GM12873 (cell line): ENCODE measurements around the gene APBB1.

Source experiments
- TF ChIP-seq, protein P1 (sequence below): IDR thresholded peaks from 2 replicates; pipeline ENCODE4 v1.5.1; 2012; ENCODE audit warnings: low read depth, mild to moderate bottlenecking, moderate library complexity, low read length, control low read depth; ENCODE audit not compliant: insufficient read depth; ENCODE audit errors: missing control alignments

APBB1 gene

DNA sequence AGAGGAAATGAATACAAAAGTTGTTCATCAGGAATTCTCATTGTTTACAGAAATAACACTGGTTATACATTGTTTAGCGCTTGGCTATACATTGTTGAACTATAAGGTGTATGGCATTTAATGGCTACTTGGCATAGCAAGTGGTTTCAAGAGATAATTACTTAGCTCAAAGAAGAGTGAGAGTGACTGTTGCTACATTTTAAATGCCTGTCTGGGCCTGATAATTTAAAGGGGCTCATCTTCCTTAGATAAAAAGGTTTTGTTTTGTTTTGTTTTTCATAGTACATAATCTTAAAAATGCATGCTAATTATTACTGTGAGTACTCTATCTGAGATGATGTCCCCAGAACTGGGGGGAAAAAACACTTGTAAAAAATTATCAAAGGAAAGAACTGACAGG, 30.1 kb downstream of the APBB1 start:
- TF ChIP-seq, protein P1, sequence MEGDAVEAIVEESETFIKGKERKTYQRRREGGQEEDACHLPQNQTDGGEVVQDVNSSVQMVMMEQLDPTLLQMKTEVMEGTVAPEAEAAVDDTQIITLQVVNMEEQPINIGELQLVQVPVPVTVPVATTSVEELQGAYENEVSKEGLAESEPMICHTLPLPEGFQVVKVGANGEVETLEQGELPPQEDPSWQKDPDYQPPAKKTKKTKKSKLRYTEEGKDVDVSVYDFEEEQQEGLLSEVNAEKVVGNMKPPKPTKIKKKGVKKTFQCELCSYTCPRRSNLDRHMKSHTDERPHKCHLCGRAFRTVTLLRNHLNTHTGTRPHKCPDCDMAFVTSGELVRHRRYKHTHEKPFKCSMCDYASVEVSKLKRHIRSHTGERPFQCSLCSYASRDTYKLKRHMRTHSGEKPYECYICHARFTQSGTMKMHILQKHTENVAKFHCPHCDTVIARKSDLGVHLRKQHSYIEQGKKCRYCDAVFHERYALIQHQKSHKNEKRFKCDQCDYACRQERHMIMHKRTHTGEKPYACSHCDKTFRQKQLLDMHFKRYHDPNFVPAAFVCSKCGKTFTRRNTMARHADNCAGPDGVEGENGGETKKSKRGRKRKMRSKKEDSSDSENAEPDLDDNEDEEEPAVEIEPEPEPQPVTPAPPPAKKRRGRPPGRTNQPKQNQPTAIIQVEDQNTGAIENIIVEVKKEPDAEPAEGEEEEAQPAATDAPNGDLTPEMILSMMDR = no peak

DNA sequence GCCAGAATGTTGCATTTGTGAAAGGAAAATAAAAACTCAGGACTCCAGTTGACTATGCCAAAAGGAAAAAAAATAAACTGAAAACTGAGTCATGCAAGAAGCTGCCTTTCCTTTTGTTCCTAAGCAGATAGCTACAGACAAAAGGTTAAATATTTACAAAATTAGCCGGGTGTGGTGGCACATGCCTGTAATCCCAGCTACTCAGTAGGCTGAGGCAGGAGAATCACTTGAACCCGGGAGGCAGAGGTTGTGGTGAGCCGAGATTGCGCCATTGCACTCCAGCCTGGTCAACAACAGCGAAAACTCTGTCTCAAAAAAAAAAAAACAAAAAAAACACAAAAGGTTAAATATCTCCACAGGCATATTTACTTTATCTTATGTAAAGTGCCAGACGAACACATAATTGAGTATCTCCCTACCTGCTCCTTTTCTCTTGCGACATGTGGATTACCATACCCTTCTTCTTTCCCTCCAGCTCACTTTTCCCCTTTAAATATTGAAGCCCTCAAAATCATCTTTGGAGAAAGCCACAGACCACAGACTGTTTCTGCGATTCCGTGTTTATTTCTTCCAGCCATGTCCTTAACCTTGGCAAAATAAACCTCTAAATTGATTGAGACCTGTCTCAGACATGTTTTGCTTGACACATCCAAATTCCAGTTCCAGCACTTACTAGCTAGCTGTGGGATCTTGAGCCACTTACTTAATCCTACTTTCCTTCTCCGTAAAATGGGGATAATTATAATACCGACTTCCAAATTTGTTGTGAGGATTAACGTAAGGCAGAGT, 30.9 kb downstream of the APBB1 start:
- TF ChIP-seq, protein P1 = no peak

DNA sequence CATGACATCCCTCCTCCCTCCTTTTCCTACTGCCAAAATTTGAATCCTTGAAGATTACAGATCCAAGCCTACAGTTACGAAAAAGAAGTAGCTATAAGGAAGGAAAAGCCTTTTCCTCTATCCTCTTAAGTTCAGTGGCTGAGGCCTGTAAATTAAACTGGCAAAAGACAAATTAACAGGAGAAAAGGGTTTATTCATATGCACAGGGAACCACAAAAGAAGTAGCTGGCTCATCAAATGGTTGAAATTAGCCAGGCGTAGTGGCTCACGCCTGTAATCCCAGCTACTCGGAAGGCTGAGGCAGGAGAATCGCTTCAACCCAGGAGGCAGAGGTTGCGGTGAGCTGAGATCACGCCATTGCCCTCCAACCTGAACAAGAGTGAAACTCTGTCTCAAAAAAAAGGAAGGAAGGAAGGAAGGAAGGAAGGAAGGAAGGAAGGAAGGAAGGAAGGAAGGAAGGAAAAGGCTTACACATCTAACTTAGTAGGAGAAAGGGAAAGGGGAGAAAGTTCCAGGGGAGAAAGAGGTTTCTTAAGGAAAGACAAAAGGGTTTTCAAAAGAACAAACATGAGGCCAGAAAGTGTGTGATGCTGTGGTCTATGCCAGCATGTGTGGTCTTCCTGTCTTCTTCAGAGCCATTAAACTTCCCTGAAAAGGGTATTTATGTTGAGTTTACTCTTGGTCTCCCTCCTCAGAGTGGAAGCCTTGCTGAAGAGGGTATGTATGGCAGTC, 33.7 kb downstream of the APBB1 start:
- TF ChIP-seq, protein P1 = no peak

DNA sequence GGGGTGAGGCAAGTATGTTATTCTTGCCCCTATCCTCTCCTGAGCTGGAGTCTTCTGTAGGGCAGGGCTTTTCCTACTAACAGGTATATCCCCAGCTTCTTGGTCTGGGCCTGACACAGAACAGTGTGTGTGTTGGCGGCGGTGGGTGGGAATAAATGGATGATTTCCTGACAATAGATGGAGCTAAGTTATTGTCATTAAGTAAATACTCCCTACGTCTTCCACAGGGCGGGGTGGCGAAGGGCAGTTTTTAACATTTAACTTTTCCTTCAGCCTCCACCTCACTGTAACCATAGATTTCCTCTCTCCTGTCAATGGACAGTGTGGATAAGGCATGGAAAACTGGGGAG, 40.3 kb downstream of the APBB1 start:
- TF ChIP-seq, protein P1 = no peak

DNA sequence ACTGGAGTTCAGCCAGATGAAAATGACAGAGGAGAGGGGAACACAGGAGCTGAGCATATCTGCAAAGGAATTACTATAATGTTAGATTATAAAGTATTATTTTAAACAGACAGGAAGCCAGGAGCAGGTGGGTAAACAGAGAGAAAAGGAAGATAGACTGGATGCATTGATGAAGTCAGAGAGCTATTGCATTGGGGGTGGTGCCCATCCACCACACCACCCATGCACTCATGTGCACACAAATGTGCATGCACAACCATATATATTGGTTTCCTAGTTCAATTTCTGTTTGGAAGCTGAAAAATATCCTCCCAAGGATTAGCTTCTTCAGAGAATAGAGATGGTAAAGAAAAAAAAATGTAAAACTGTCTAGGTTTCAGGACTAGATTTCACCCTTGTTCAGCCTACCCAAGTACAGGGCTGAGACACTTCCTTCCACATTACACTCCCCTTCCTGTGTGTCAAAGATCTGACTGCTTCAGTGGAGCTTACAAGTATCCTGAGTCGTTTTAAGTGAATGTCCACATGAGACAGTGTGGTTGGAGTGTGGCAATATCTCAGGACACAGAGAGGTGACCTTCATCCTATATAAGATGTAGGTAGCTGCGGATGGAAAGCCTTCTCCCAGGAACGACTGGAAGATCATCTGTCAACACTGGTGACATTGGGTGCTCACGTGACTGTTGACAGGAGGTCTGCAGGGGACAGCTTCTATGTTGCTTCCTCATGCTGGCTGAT, 40.8 kb downstream of the APBB1 start:
- TF ChIP-seq, protein P1 = no peak

DNA sequence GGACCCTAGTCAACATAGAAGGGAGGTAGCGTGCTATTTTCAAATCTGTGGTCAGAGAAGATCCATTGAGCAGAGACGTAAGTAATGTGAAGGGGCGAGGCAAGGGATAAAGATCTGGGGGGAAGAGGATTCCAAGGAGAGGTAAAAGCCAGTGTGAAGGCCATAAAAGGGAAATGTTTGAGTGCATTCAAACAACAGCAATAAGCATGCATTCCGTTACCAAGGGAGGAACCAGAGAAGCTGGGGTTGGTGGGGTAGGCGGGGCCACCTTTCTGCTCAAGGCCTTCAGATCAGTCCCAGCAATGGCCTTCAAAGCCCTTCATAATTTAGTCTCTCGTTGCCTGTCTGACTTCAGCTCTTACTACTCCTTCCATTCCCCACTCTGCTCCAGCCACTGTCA, 47.1 kb downstream of the APBB1 start:
- TF ChIP-seq, protein P1 = no peak

DNA sequence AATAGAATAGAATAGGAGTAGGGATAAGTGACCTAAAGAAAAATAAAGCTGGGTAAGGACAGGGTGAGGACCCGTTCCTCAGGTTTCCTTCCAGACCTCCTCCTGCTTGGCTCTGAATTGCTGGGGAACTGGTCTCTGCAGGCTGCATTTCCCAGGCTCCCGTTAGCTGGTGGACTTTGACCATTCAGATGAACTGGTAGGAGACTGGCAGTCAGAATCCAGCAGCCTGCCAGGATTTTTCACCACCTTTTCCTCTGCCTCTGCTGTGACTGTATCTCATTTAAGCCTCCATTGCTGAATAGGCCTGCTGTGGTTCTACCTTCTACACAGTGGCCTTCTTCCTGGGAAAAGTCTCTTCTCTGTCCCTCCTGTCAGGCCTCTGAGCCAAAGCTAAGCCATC, 53.2 kb downstream of the APBB1 start:
- TF ChIP-seq, protein P1 = no peak
